ENCODE measurements around the gene ACOXL.

ACOXL gene

GRCh38 chr2:111143843-111144198, 411.4 kb downstream of the ACOXL start:
- Histone ChIP-seq H2AK5ac (ENCODE audit: low read length) (no peak overlapping the region), H3K18ac (ENCODE audit: low read length) (no peak overlapping the region), H3K79me1 (ENCODE audit: low read length) (no peaks in the 10 kb centered on the region), H4K8ac (ENCODE audit: low read depth, low read length) (no peak overlapping the region), H3K4me3 (ENCODE audit: low read depth, low read length) (no peak overlapping the region), H4K91ac (ENCODE audit: low read depth, low read length) (no peak overlapping the region), H2AFZ (ENCODE audit: insufficient read depth, low read length, poor library complexity) (no peak overlapping the region), H3K14ac (ENCODE audit: low read length) (no peak overlapping the region), H3K27ac (ENCODE audit: low read depth, low read length) (no peak overlapping the region), H3K9me3 (ENCODE audit: insufficient read depth, low read depth, low read length) (no peaks in the 10 kb centered on the region), H3K4me2 (ENCODE audit: low read length) (no peak overlapping the region), H4K12ac (ENCODE audit: low read depth, low read length) (no peak overlapping the region), H2BK12ac (ENCODE audit: low read length) (no peak overlapping the region), H3K36me3 (ENCODE audit: control insufficient read depth in 1 of 2, insufficient read depth in 2 of 2, low read length in 2 of 2) (peaks cover 27 to 43% of the 10 kb centered on the region in 2 experiments), H2BK120ac (ENCODE audit: insufficient read depth, low read length, poor library complexity) (no peak overlapping the region), H3K9ac (ENCODE audit: low read length) (no peak overlapping the region), H3K79me2 (ENCODE audit: control insufficient read depth, insufficient read depth, low read length, poor library complexity) (peaks cover 2% of the 10 kb centered on the region), H3K4ac (ENCODE audit: low read depth, low read length) (peak overlapping the region; percentile 37), H2BK5ac (ENCODE audit: low read depth, low read length, poor library complexity) (no peak overlapping the region), H3K27me3 (ENCODE audit: insufficient read depth, low read length) (no peaks in the 10 kb centered on the region), H3K23ac (ENCODE audit: low read length) (no peak overlapping the region), H3K4me1 (ENCODE audit: control insufficient read depth in 1 of 2, insufficient read depth in 2 of 2, low read length in 2 of 2) (peaks cover 0 to 2% of the 10 kb centered on the region in 2 experiments)
- no peak for DNase-seq
- no CpG with 5 or more reads among the region's 1 CpG for WGBS (ENCODE audit: extremely low coverage, insufficient coverage, insufficient read length)

GRCh38 chr2:111145103-111145760, 412.9 kb downstream of the ACOXL start:
- WGBS (ENCODE audit: extremely low coverage, insufficient coverage, insufficient read length), result no CpG with 5 or more reads among the region's 7 CpGs
- no peaks in the 10 kb centered on the region for H3K27me3 ChIP-seq (ENCODE audit: insufficient read depth, low read length)
- no peak overlapping the region for H2BK120ac ChIP-seq (ENCODE audit: insufficient read depth, low read length, poor library complexity)
- no peak overlapping the region for H4K8ac ChIP-seq (ENCODE audit: low read depth, low read length)
- H3K23ac ChIP-seq (ENCODE audit: low read length), result no peak overlapping the region
- no peak overlapping the region for H2AFZ ChIP-seq (ENCODE audit: insufficient read depth, low read length, poor library complexity)
- H3K4ac ChIP-seq (ENCODE audit: low read depth, low read length), result no peak overlapping the region
- H3K79me2 ChIP-seq (ENCODE audit: control insufficient read depth, insufficient read depth, low read length, poor library complexity), result peaks cover 2% of the 10 kb centered on the region
- no peak overlapping the region for H4K12ac ChIP-seq (ENCODE audit: low read depth, low read length)
- H3K4me3 ChIP-seq (ENCODE audit: low read depth, low read length), result no peak overlapping the region
- no peak overlapping the region for H3K14ac ChIP-seq (ENCODE audit: low read length)
- H3K36me3 ChIP-seq (ENCODE audit: control insufficient read depth in 1 of 2, insufficient read depth in 2 of 2, low read length in 2 of 2), result peaks cover 22 to 37% of the 10 kb centered on the region in 2 experiments
- H3K79me1 ChIP-seq (ENCODE audit: low read length), result no peaks in the 10 kb centered on the region
- H3K9me3 ChIP-seq (ENCODE audit: insufficient read depth, low read depth, low read length), result no peaks in the 10 kb centered on the region
- peaks cover 0 to 2% of the 10 kb centered on the region in 2 experiments for H3K4me1 ChIP-seq (ENCODE audit: control insufficient read depth in 1 of 2, insufficient read depth in 2 of 2, low read length in 2 of 2)
- no peak for DNase-seq
- H3K9ac ChIP-seq (ENCODE audit: low read length), result no peak overlapping the region
- H4K91ac ChIP-seq (ENCODE audit: low read depth, low read length), result no peak overlapping the region
- H3K18ac ChIP-seq (ENCODE audit: low read length), result no peak overlapping the region
- no peak overlapping the region for H3K4me2 ChIP-seq (ENCODE audit: low read length)
- H3K27ac ChIP-seq (ENCODE audit: low read depth, low read length), result no peak overlapping the region
- H2AK5ac ChIP-seq (ENCODE audit: low read length), result no peak overlapping the region
- no peak overlapping the region for H2BK5ac ChIP-seq (ENCODE audit: low read depth, low read length, poor library complexity)
- no peak overlapping the region for H2BK12ac ChIP-seq (ENCODE audit: low read length)

DNA sequence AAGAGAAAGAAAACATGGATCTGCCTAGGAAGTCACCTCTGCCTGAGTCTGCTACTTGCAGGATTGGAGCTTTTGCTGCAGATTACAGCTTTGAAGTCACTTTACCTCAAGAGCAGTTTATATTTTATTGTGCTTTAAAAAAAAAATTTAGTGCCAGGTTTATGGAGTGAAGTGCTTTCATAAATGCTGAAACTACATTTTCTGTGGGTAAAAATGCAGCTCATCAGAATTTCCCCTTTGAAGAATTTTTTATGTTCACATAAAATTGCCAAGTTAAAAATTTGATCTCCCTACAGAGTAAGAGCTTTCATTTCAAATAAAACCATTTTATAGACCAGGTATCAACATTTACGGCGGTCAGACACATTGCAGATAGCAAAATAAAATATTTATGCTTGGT, 413.6 kb downstream of the ACOXL start:
- Histone ChIP-seq H3K4me1 (ENCODE audit: control insufficient read depth in 1 of 2, insufficient read depth in 2 of 2, low read length in 2 of 2) (peaks cover 0 to 2% of the 10 kb centered on the region in 2 experiments), H3K27me3 (ENCODE audit: insufficient read depth, low read length) (no peaks in the 10 kb centered on the region)

DNA sequence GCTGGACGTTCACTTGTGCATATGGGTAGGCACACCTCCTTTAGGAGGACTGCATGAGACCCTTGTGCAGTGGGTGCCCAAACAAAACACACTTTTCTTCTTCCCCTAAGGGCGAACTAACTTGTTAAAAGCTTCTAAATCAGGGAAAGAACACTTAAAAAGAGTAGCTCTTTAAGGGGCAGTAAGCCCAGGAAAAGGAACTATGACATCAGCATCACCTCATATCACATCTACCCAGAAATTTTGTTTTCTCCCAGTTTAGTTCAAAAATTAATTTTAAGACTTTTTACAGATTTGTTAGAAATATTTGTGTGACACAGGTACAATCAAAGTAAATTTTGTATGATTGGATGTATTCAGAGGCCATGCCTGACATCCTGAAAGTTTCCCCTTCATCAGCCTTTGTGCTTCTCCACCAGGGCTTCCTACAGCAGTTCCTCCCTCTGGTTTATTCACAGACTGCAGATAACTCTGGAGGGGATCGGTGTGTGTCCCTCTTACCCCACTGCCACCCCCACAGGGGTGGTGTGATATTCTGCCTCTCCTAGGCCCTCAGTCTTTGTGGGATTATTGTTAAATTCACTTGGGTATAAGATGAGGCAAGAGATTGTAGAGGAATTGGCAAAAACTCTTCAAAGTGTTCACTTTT, 416.0 kb downstream of the ACOXL start:
- H3K27me3 ChIP-seq (ENCODE audit: insufficient read depth, low read length), result no peaks in the 10 kb centered on the region
- H2BK5ac ChIP-seq (ENCODE audit: low read depth, low read length, poor library complexity), result no peak overlapping the region
- H4K12ac ChIP-seq (ENCODE audit: low read depth, low read length), result no peak overlapping the region
- no peak for DNase-seq
- no peak overlapping the region for H2BK12ac ChIP-seq (ENCODE audit: low read length)
- H3K79me2 ChIP-seq (ENCODE audit: control insufficient read depth, insufficient read depth, low read length, poor library complexity), result peaks cover 2% of the 10 kb centered on the region
- WGBS (ENCODE audit: extremely low coverage, insufficient coverage, insufficient read length), result no CpG with 5 or more reads among the region's 3 CpGs
- H3K23ac ChIP-seq (ENCODE audit: low read length), result no peak overlapping the region
- no peaks in the 10 kb centered on the region for H3K79me1 ChIP-seq (ENCODE audit: low read length)
- H2AFZ ChIP-seq (ENCODE audit: insufficient read depth, low read length, poor library complexity), result no peak overlapping the region
- no peak overlapping the region for H3K4me2 ChIP-seq (ENCODE audit: low read length)
- peaks cover 27 to 40% of the 10 kb centered on the region in 2 experiments for H3K36me3 ChIP-seq (ENCODE audit: control insufficient read depth in 1 of 2, insufficient read depth in 2 of 2, low read length in 2 of 2)
- H3K27ac ChIP-seq (ENCODE audit: low read depth, low read length), result no peak overlapping the region
- H4K8ac ChIP-seq (ENCODE audit: low read depth, low read length), result no peak overlapping the region
- no peak overlapping the region for H3K4me3 ChIP-seq (ENCODE audit: low read depth, low read length)
- H3K9ac ChIP-seq (ENCODE audit: low read length), result no peak overlapping the region
- H3K9me3 ChIP-seq (ENCODE audit: insufficient read depth, low read depth, low read length), result no peaks in the 10 kb centered on the region
- no peak overlapping the region for H4K91ac ChIP-seq (ENCODE audit: low read depth, low read length)
- H3K14ac ChIP-seq (ENCODE audit: low read length), result no peak overlapping the region
- peak overlapping the region; percentile 27 for H3K4ac ChIP-seq (ENCODE audit: low read depth, low read length)
- H2AK5ac ChIP-seq (ENCODE audit: low read length), result no peak overlapping the region
- no peak overlapping the region for H3K18ac ChIP-seq (ENCODE audit: low read length)
- peaks cover 0 to 2% of the 10 kb centered on the region in 2 experiments for H3K4me1 ChIP-seq (ENCODE audit: control insufficient read depth in 1 of 2, insufficient read depth in 2 of 2, low read length in 2 of 2)
- H2BK120ac ChIP-seq (ENCODE audit: insufficient read depth, low read length, poor library complexity), result no peak overlapping the region

More for the DNA sequence above, 413.6 kb downstream of the ACOXL start:
- Histone ChIP-seq H3K79me2 (ENCODE audit: control insufficient read depth, insufficient read depth, low read length, poor library complexity) (peaks cover 2% of the 10 kb centered on the region), H2BK12ac (ENCODE audit: low read length) (no peak overlapping the region), H3K18ac (ENCODE audit: low read length) (no peak overlapping the region), H4K8ac (ENCODE audit: low read depth, low read length) (no peak overlapping the region), H3K36me3 (ENCODE audit: control insufficient read depth in 1 of 2, insufficient read depth in 2 of 2, low read length in 2 of 2) (peaks cover 26 to 38% of the 10 kb centered on the region in 2 experiments), H2BK5ac (ENCODE audit: low read depth, low read length, poor library complexity) (no peak overlapping the region), H2AK5ac (ENCODE audit: low read length) (no peak overlapping the region), H3K4me3 (ENCODE audit: low read depth, low read length) (no peak overlapping the region), H3K79me1 (ENCODE audit: low read length) (no peaks in the 10 kb centered on the region), H3K14ac (ENCODE audit: low read length) (no peak overlapping the region), H2AFZ (ENCODE audit: insufficient read depth, low read length, poor library complexity) (no peak overlapping the region), H3K9ac (ENCODE audit: low read length) (no peak overlapping the region), H4K12ac (ENCODE audit: low read depth, low read length) (no peak overlapping the region), H3K27ac (ENCODE audit: low read depth, low read length) (no peak overlapping the region), H2BK120ac (ENCODE audit: insufficient read depth, low read length, poor library complexity) (no peak overlapping the region), H4K91ac (ENCODE audit: low read depth, low read length) (no peak overlapping the region), H3K9me3 (ENCODE audit: insufficient read depth, low read depth, low read length) (no peaks in the 10 kb centered on the region), H3K4ac (ENCODE audit: low read depth, low read length) (no peak overlapping the region), H3K23ac (ENCODE audit: low read length) (no peak overlapping the region), H3K4me2 (ENCODE audit: low read length) (no peak overlapping the region)
- no peak for DNase-seq
- no CpG with 5 or more reads among the region's 2 CpGs for WGBS (ENCODE audit: extremely low coverage, insufficient coverage, insufficient read length)
